Mesendoderm (in vitro differentiated cells): ENCODE data around the gene PLXNB2.
A peak's percentile ranks its signal among the peaks of the same experiment; 100 is the strongest.

Experiments used
- DNase-seq: peaks from one replicate; pipeline ENCODE4 v3.0.0; 2013
- H2AK5ac ChIP-seq: 2 replicates; pipeline ENCODE4 v1.6.1; 2013; ENCODE audit warnings: low read length, inconsistent platforms
- H2BK120ac ChIP-seq: 2 replicates; pipeline ENCODE4 v1.6.1; 2013; ENCODE audit warnings: low read depth, mild to moderate bottlenecking, low read length, moderate library complexity, mixed read lengths
- H2BK15ac ChIP-seq: replicated peaks from 2 replicates; pipeline ENCODE4 v1.6.1; 2013; ENCODE audit warnings: low read depth, mild to moderate bottlenecking, moderate library complexity
- H2BK5ac ChIP-seq: 2 replicates; pipeline ENCODE4 v1.6.1; 2013; ENCODE audit warnings: low read length, inconsistent platforms
- H3K18ac ChIP-seq: 2 replicates; pipeline ENCODE4 v1.6.1; 2013; ENCODE audit warnings: mild to moderate bottlenecking, low read length, mixed read lengths
- H3K23ac ChIP-seq: one replicate; pipeline ENCODE4 v1.6.1; 2013; ENCODE audit warnings: low read length
- H3K27ac ChIP-seq: 2 replicates; pipeline ENCODE4 v1.5.1; 2013; ENCODE audit warnings: low read depth, mild to moderate bottlenecking, inconsistent platforms, low read length, moderate library complexity
- H3K27me3 ChIP-seq: 2 replicates; pipeline ENCODE4 v1.6.1; 2013; ENCODE audit warnings: low read length, control low read depth, mild to moderate bottlenecking, inconsistent platforms; ENCODE audit not compliant: insufficient read depth, poor library complexity
- H3K36me3 ChIP-seq: 2 replicates; pipeline ENCODE4 v1.6.1; 2013; ENCODE audit warnings: low read length, inconsistent platforms; ENCODE audit not compliant: control insufficient read depth, insufficient read depth
- H3K4ac ChIP-seq: one replicate; pipeline ENCODE4 v1.6.1; 2013; ENCODE audit warnings: low read depth, mild to moderate bottlenecking, low read length, moderate library complexity
- H3K4me1 ChIP-seq: 2 replicates; pipeline ENCODE4 v1.6.1; 2013; ENCODE audit warnings: low read depth, low read length, inconsistent platforms; ENCODE audit not compliant: control insufficient read depth
- H3K4me2 ChIP-seq: 2 replicates; pipeline ENCODE4 v1.6.1; 2013; ENCODE audit warnings: low read length
- H3K4me3 ChIP-seq: 2 replicates; pipeline ENCODE4 v1.5.1; 2013; ENCODE audit warnings: mild to moderate bottlenecking, low read length
- H3K56ac ChIP-seq: one replicate; pipeline ENCODE4 v1.6.1; 2013; ENCODE audit warnings: low read length
- H3K79me1 ChIP-seq: 2 replicates; pipeline ENCODE4 v1.6.1; 2013; ENCODE audit warnings: low read length, inconsistent platforms
- H3K79me2 ChIP-seq: 2 replicates; pipeline ENCODE4 v1.6.1; 2013; ENCODE audit warnings: mild to moderate bottlenecking, low read length; ENCODE audit not compliant: control insufficient read depth, insufficient read depth
- H3K9ac ChIP-seq: 2 replicates; pipeline ENCODE4 v1.6.1; 2013; ENCODE audit warnings: low read length, inconsistent platforms
- H4K5ac ChIP-seq: one replicate; pipeline ENCODE4 v1.6.1; 2013; ENCODE audit warnings: low read length
- H4K8ac ChIP-seq: one replicate; pipeline ENCODE4 v1.6.1; 2013; ENCODE audit warnings: low read depth, mild to moderate bottlenecking, control low read depth, low read length, moderate library complexity
- WGBS: extraction: QIAGEN DNeasy Blood & Tissue Kit; methylation state at CpG from one replicate; pipeline ENCODE4 v1.1.7; 2013; ENCODE audit warnings: low lambda C conversion rate, missing lambda C conversion rate; ENCODE audit not compliant: insufficient coverage; ENCODE audit errors: extremely low coverage; 5-methylcytosine and 5-hydroxymethylcytosine counted together

Gene PLXNB2

GRCh38 chr22:50251477-50252081, 55.9 kb downstream of the PLXNB2 start:
- no peak overlapping the region for H3K27ac ChIP-seq
- peak overlapping the region; percentile 67 for H3K4me2 ChIP-seq
- no peaks in the 10 kb centered on the region for H3K36me3 ChIP-seq
- H3K79me2 ChIP-seq: no peaks in the 10 kb centered on the region
- WGBS: no CpG with 5 or more reads among the region's 36 CpGs
- H4K8ac ChIP-seq: no peak overlapping the region
- no peaks in the 10 kb centered on the region for H3K4me1 ChIP-seq
- H3K4ac ChIP-seq: no peak overlapping the region
- H4K5ac ChIP-seq: no peak overlapping the region
- H3K18ac ChIP-seq: no peak overlapping the region
- H2BK120ac ChIP-seq: no peak overlapping the region
- no peak for DNase-seq
- H2BK15ac ChIP-seq: no peak overlapping the region
- no peak overlapping the region for H2BK5ac ChIP-seq
- no peaks in the 10 kb centered on the region for H3K27me3 ChIP-seq
- peaks cover 2% of the 10 kb centered on the region for H3K79me1 ChIP-seq
- H3K23ac ChIP-seq: no peak overlapping the region
- no peak overlapping the region for H2AK5ac ChIP-seq
- H3K56ac ChIP-seq: peak overlapping the region; percentile 66
- peak overlapping the region; percentile 75 for H3K9ac ChIP-seq
- no peak overlapping the region for H3K4me3 ChIP-seq

- peak within 1 kb of the TSS; percentile 96 for H3K56ac ChIP-seq
- peak within 1 kb of the TSS; percentile 95 for H3K4me2 ChIP-seq
- peaks cover 6% of the 10 kb centered on the region for H3K79me1 ChIP-seq
- H3K4me3 ChIP-seq: peak within 1 kb of the TSS; percentile 76
- H3K4me1 ChIP-seq: no peaks in the 10 kb centered on the region
- H2BK15ac ChIP-seq: no peak within 1 kb of the TSS
- H4K5ac ChIP-seq: no peak within 1 kb of the TSS
- peak within 1 kb of the TSS; percentile 96 for H3K9ac ChIP-seq
- no peak within 1 kb of the TSS for H4K8ac ChIP-seq
- H3K27ac ChIP-seq: no peak within 1 kb of the TSS
- peak within 1 kb of the TSS; percentile 66 for H3K23ac ChIP-seq
- H2AK5ac ChIP-seq: peak within 1 kb of the TSS; percentile 65
- H3K79me2 ChIP-seq: no peaks in the 10 kb centered on the region
- no peak within 1 kb of the TSS for H2BK120ac ChIP-seq
- H3K18ac ChIP-seq: peak within 1 kb of the TSS; percentile 41
- peak; percentile 90 for DNase-seq
- H3K36me3 ChIP-seq: peaks cover 3% of the 10 kb centered on the region
- H2BK5ac ChIP-seq: no peak within 1 kb of the TSS
- no peaks in the 10 kb centered on the region for H3K27me3 ChIP-seq
- no CpG with 5 or more reads among the region's 81 CpGs for WGBS
- H3K4ac ChIP-seq: no peak within 1 kb of the TSS
Observed at GRCh38 chr22:50250555-50251476, 56.6 kb downstream of the PLXNB2 start, which contains the start of gene HDAC10. Gene HDAC10 (minus strand): TSS chr22:50251265. CDS start chr22:50251032, 233 bp downstream.

- no CpG with 5 or more reads among the region's 11 CpGs for WGBS
- no peaks in the 10 kb centered on the region for H3K79me2 ChIP-seq
- no peak overlapping the region for H2BK120ac ChIP-seq
- H4K5ac ChIP-seq: no peak overlapping the region
- H3K27me3 ChIP-seq: no peaks in the 10 kb centered on the region
- no peak overlapping the region for H2BK5ac ChIP-seq
- H3K4ac ChIP-seq: no peak overlapping the region
- H3K4me2 ChIP-seq: no peak overlapping the region
- H3K36me3 ChIP-seq: peaks cover 3% of the 10 kb centered on the region
- no peak overlapping the region for H4K8ac ChIP-seq
- H3K27ac ChIP-seq: no peak overlapping the region
- no peak overlapping the region for H2AK5ac ChIP-seq
- no peaks in the 10 kb centered on the region for H3K4me1 ChIP-seq
- no peak for DNase-seq
- no peak overlapping the region for H3K4me3 ChIP-seq
- no peak overlapping the region for H3K18ac ChIP-seq
- no peak overlapping the region for H2BK15ac ChIP-seq
- H3K23ac ChIP-seq: no peak overlapping the region
- peaks cover 9% of the 10 kb centered on the region for H3K79me1 ChIP-seq
- peak overlapping the region; percentile 39 for H3K56ac ChIP-seq
- peak overlapping the region; percentile 29 for H3K9ac ChIP-seq
Observed at GRCh38 chr22:50250249-50250554, 57.2 kb downstream of the PLXNB2 start.

GRCh38 chr22:50249341-50250248, 57.9 kb downstream of the PLXNB2 start:
- Histone ChIP-seq H2BK15ac (no peak overlapping the region), H3K4ac (no peak overlapping the region), H3K79me1 (peaks cover 9% of the 10 kb centered on the region), H4K5ac (no peak overlapping the region), H3K36me3 (peaks cover 3% of the 10 kb centered on the region), H3K27ac (no peak overlapping the region), H3K4me3 (no peak overlapping the region), H2BK120ac (no peak overlapping the region), H3K23ac (no peak overlapping the region), H3K4me2 (no peak overlapping the region), H2BK5ac (no peak overlapping the region), H3K79me2 (no peaks in the 10 kb centered on the region), H3K27me3 (no peaks in the 10 kb centered on the region), H3K56ac (no peak overlapping the region), H3K4me1 (no peaks in the 10 kb centered on the region), H2AK5ac (no peak overlapping the region), H3K9ac (no peak overlapping the region), H4K8ac (no peak overlapping the region), H3K18ac (no peak overlapping the region)
- no CpG with 5 or more reads among the region's 32 CpGs for WGBS
- no peak for DNase-seq

GRCh38 chr22:50248196-50249081, 59.0 kb downstream of the PLXNB2 start:
- Histone ChIP-seq H3K18ac (no peak overlapping the region), H3K27ac (no peak overlapping the region), H3K4me1 (no peaks in the 10 kb centered on the region), H2BK5ac (no peak overlapping the region), H2AK5ac (no peak overlapping the region), H3K56ac (no peak overlapping the region), H2BK120ac (no peak overlapping the region), H3K4me2 (no peak overlapping the region), H4K8ac (no peak overlapping the region), H4K5ac (no peak overlapping the region), H3K79me1 (peaks cover 14% of the 10 kb centered on the region), H3K4me3 (no peak overlapping the region), H3K36me3 (peaks cover 3% of the 10 kb centered on the region), H3K23ac (no peak overlapping the region), H3K27me3 (no peaks in the 10 kb centered on the region), H3K79me2 (peaks cover 8% of the 10 kb centered on the region), H2BK15ac (no peak overlapping the region), H3K9ac (no peak overlapping the region), H3K4ac (no peak overlapping the region)
- no CpG with 5 or more reads among the region's 29 CpGs for WGBS
- no peak for DNase-seq
